NK-92 (cell line): ENCODE data around the gene EFL1.
"Not testable (repeated sequence)": the region's sequence is repeated elsewhere in the genome, so short reads cannot be mapped to it uniquely, and the experiment has no call there.

ENCODE experiments used
- DNase-seq: peaks from one replicate; lab custom pipeline; 2025; ENCODE audit not compliant: unreplicated experiment; lab: John Stamatoyannopoulos, UW

Gene EFL1

DNA sequence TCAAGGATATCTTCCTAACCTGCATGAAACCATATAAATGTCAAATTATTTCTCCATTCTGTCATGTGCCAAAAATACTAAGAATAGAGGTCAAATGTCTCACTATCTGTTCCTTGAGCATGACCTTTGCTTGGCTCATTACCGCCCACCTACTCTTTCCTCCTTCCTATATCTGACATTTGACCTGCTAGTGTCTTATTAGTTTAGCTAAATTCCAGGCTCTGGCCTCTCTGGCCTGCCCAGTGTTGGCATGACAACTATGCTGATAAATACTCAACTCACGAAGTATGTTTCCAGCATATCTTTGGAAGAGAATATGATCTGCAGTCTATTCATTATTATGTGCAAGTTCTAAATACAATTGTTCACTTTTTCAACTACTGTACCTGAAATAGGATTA is 58.0 kb downstream of the EFL1 start:
- DNase-seq, result not testable (repeated sequence)

DNA sequence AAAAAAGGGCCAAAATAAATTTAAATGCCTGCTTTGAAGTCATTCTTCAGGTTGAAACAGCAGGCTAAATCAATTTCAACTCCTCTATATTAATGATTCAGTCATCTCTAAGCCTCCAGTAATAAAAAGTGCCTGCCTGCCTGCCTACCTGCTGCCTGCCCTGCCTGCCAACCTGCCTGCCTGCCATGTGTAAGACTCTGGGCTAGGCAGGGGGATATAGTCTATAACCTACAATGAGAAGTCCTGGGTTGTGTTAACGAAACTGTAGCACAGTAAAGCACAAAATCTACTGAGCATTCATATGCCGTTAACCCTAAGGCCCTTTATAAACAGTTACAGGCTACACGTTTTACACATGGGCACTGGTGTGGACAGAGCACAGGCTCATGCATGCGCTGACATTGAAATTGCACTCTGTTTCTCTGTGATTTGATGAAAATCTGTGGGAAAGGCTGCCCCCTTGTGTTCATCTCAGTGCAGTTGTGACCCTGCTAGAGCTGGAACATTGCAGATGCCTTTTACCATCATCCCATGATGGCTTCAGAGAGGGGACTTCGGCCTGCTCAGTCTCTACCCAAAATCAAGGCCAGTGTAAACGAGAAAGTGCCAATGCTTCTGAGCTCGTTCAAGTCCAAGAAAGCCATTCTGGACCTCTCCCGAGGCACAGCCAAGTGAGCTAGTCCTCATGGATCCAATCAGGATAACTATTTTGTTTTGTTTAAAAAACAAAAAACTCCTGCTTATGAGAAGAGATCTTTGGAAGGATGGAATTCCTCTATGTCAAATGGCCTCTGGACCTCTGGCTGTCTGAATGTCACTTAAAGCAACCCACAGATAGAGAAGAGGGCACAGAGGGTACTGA is 64.6 kb downstream of the EFL1 start:
- DNase-seq, result no peak

DNA sequence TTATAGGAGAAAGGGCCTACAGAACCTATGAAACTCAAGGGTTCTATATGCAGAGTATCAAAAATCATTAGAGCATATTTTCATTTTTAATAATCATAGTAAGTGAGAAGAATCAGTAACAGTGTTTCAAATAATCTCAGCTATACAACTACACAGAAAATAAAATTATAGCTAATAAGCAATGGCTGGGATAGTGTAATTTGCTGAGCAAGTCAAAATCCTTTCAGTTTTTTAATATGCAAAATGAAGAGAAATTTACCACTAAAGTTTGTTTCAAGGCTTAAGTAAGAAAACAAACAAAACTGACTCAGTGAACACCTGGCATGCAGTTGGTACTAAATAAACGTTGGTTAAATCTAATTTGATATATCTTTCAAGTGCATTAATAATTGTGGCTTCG is 66.2 kb downstream of the EFL1 start:
- no peak for DNase-seq

DNA sequence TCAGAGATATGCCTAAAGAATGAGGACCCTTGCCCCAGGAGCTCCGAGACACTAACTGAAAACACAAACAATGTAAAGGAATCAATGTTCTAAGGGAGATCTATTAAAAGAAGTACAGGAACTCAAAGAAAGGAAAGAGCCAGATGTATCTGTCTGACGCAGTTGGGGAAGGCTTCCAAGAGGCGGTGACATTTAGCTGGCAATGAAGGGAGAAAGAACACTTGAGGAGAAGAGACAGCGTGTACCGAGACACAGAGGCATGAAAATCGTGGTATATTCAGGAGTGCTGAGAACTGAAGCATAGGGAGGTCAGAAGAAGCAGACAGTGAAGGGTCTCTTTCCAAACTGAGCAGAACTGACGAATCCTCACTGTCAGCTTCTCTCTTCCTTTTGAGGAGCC is 66.7 kb downstream of the EFL1 start:
- DNase-seq, result not testable (repeated sequence)

DNA sequence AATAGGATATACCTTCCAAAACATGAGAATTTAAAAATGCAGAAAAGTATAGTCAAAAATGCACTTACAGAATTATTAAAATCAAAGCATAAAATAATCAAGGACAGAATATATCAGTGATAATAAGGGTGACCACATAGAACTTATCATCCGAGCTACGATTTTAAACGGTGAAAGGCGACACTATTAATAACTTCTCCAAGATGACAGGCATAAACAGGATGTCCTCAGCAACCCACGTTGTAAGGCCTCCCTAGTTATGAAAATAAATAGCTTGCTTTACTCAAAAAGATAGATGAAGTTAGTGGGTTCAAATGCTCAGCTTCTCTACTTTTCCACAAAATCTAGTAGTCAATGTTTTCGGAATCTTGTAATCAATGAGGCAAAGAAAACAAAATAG is 68.0 kb downstream of the EFL1 start:
- not testable (repeated sequence) for DNase-seq

DNA sequence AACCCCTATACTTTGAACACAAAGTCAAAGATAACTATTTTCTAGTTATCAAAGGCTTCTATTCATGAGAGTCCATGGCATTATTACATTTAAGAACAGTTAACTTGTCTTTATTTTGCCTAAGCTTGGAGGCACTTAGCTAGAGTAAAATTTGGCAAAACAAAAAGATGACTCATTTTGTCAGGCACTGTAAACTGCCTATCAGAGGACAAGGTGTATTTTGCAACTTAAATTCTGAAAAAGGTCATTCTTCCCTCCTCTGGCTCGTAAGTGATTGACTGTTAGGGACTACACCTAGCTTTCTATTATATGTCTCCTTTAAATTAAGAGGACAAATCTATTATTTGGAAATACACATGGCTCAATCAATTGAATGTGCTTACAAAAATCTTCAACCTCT is 69.1 kb downstream of the EFL1 start:
- DNase-seq, result not testable (repeated sequence)

DNA sequence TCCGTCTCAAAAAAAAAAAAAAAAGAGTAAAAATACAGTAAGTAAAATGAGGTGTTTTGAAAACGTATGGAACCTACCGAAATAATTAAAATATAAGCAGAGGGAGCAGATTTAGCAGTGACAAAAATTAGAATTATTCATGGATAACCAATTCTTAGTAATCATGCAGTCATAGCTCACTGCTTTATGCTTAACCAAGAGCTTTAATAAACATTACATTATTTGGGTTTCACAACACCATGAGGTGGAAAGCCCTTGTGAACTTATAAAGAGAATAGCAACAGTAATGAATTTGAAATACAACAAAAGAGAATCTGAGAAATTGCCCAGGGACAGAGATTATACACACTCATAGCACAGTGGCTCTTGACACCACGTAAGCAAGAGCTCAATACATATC is 70.1 kb downstream of the EFL1 start:
- DNase-seq, result not testable (repeated sequence)

DNA sequence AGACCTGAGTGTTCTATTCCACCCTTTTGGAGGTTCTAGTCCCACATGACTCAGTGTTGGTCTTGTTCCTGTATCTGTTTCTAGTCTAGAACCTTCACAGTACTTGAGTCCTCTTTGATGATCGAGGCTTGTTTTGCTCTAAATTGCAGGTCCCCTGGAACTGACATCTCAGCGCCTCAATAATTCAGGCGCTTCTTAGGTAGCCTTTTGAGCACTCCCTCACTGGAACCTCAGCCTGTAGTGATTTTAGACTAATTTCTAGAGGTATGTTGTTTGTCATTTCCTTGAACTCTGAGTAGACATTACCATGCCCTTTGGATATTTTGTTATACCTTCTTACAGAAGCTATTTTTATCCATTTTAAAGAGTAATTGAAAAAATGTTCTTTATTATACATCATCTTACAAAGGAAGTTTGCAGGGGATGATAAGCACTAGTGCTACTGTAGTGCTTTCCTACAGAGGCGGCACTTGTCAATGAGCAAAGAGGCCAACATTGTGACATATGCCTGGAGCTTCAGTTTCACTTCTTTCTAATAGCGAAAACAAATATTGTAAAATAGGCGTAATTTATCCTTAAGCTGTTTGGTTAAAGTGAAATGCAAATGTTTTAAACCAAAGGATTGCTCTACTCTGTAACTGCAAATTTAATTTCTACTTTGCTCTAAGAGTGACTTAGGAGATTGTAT is 75.7 kb downstream of the EFL1 start:
- no peak for DNase-seq

DNA sequence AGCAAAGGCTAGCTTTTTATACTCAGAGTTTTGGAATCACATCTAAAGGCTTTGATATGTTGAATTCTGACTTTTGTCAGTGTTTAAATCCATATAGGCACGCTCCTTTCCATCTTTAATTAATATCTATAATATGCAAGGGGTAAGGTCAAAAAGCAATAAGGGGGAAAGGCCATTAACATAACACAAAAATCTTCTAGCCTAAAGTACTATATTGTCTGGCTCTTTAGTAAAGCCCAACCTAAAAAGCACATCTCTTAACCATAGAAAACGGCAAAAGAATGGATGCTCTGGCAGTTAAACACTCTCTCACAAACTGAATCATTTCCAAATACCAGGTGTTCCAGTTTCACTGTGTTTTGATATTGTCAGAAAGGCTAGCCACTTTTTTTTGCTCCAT is 76.4 kb downstream of the EFL1 start:
- DNase-seq, result no peak

DNA sequence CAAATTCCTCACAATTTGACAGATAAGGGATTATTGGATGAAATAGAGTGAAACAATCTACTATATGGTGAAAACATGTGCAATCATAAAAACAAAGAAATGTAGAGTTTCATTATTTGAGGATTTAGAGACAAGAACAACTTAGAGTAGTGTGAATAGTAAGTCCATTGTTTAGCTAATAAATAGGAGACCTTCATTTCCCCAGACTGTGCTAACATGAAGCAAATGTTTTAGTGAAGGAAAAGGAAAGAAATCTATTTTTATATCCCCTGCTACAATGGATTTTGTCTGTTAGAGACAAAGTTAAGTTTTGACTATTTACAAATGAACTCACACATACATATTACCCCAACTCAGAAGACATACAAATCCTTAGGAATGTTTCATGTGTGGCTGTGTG is 77.8 kb downstream of the EFL1 start:
- DNase-seq, result no peak

DNA sequence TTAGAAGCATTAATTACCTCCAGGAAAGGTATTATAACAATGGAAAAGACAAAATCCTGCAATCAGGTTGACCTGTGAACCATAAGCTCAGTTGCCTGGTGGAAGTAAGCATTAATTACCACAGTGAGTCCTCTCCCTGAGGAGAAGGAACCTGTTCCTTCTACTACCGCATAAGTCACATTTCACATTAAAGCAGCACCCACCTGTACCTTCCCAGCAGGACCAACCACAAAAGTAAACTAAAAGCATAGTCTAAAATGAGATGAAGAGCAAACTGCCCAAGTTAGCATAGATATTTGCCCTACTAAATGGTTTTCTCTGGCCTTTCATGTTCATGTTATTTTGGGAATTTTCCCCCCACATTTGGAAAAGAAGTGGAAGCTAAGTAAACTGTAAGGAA is 78.2 kb downstream of the EFL1 start:
- no peak for DNase-seq

DNA sequence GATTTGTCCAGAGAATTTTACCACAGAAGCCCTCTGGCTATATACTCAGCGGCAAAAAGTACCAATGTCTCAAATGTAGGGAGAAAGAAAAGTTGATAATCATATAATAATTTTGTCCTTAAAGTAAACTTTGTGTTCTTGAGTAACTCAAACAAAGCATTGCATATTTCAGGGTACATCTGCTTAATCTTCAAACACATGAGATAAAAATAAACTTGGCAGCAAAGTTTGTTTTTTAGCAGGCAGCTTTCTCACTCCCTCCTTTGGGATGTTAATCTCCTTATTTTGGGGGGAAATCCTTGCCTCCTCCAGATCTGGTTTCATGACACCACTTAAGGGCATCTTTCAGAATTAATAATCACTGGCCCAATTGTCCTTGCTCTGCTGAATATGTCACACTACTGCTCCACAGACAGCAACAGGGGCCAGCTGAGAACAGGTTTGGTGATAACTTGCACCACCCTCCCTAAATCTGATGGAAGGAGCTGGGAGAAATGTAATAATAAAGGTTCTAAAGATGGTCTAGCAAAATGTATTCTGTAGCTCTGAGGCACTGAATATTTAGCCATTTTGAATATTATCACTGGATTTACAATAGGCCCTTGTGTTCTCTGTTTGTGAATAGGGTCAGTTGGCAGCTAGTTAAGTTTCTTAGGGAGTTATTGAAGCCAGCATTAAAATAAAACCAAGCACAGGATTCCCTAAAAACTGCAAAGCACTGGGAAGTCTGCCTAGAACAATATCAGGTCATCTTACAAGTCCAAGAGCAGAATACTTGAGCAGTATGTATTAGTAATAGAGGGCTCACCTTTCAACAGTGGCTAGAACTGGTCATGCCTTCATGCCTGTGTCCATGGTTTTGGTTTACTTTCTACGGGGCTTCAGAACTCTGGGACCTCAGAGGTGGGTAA is 79.2 kb downstream of the EFL1 start:
- DNase-seq, result no peak

DNA sequence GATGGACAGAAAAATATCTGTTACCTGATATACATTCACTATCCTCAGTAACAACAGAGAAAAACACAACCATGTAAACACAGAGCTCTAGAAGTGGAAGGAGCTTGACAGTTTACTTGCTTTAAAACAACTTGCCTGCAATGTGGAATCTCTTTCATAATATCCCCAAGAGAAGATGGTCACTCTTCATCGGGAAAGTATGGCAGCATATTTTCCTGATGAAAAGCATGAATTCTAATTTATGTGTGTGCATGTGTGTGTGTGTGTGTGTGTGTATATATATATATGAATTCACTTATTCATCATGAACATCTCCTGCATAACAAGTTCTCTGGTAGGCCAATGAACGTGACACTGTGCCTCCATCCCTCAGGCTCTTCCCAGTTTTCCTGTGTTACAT is 81.2 kb downstream of the EFL1 start:
- DNase-seq, result no peak

DNA sequence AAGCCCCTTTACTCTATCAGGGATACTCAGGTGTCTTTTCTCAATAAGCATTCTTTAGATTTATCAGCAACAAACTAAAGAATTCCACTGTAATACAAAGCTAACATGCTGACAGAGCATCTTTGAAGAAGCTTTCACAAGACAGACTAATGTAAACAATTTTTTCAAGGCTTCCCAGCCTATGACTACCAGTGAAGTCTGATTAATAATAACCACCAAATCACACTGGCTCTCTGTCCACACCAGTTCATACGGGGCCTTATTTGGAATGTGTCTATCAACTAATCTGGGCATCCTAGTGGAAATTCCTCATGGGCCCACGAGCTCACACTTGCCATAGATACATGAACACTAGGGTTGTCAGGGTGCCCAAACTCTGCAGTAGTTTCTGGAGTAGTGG is 84.5 kb downstream of the EFL1 start:
- DNase-seq, result no peak

DNA sequence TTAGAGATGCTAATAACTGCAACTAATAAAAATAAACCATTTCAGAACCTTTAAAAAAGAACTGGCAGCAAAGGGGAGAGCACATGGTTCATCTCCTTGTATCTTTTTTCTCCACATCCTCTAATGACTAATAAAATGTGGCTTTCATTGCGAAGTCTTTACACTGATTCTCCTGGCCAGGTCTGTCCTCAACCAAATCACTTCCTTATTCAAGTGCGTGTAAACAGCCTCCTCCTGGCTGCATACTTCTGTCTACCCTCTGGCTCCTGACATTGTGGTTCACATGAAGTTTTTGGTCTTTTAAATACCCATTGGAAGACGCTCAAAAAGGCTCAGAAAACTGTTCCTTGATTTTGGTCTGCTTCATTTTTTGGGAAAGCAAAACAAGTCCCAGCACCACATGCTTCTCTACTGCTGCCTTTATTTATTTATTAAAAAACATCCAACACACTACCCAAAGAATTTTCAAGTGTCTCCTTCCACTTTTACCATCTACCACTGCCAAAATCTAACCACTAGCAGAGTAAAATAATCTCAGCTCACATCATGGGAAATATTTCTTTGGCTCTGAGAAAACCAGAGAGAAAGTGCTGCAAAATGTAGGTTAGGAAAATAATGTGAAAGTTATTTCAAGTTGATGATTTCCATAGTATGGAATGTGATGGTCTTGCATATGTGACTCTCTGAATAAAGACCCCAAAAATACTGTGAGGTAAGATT is 85.1 kb downstream of the EFL1 start:
- DNase-seq, result no peak

DNA sequence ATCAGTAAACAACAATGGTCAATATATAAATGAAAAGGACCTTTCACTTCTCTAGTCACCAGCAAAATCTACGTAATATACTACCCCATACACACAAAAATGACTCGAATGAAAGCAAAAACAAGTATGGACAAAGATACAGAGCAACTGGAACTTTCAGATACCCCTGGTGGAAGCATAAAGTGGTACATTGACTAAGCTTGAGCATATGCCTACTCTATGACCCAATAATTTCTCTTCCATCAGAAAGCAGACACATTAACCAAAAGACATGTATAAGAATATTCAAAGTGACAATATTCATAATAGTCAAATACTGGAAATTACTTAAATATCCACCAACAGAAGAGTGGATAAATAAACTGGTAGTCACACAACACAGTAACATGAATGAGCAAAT is 86.0 kb downstream of the EFL1 start:
- no peak for DNase-seq

DNA sequence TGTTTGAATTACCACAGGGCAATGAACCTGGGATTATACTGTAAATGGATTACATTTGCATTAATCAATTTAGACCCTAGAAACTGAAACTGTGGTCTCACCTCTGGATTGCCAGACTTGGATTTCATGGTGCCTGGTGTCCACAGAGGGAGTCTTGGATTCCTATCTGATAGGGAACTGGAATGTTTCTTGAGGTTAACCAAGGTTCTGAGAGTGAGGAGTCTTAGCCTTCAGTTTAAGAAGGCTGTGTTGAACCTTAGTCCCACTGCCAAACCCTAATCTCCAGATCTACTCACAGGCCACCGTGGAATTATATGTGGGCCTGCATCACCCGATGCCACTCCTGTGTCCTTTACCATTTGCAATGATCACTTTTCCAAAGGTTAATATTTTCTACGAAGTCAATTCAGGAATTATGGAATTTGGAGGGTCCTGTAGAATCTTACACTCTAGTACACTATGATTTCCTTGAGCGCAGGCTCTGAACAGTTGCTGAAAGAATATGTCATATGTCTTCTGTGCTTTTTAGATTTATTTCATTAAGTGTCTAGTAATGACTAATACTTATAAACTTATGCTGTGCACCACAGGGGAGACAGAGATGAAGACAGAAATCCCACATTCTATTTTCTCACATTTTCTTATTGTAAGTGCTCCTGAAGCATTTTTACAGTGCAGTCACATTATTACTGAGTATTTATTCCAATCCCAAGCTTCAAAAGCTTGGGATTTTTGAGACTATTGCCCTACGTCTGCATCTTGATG is 87.9 kb downstream of the EFL1 start:
- DNase-seq, result no peak

DNA sequence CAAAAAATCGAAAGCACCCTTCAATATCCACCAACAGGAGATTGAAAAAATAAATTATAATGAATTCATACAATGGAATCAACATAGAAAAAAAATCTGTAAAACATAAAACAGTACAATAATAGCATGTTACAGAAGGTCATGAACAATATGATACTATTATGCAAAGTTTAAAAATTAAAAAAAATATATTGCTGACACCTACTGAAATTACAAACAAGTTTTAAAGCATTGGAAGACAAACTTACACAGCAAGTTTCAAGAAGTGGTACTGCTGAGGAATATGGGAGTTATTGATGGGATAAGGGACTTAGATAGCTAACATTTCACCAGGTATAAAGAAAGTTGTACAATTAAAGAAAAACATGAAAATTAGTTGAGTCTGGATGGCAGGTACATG is 89.4 kb downstream of the EFL1 start:
- no peak for DNase-seq

DNA sequence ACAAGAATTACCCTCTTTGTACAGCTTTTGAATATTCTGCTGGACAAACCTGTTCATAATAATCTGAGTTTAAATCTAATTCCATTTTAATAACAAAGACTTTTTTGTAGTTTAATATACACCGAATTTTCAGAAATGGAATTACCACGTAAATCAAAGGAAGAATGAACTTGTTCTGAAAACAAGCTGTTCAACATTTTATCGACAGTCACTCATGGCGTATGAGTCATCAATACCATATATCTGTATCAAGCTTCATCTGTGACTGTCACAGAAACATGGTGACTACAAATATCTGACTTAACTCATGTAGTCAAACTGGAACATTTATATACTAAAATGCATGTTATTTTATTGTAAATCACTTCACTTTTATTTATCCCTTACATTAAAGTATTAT is 90.0 kb downstream of the EFL1 start:
- DNase-seq, result no peak

DNA sequence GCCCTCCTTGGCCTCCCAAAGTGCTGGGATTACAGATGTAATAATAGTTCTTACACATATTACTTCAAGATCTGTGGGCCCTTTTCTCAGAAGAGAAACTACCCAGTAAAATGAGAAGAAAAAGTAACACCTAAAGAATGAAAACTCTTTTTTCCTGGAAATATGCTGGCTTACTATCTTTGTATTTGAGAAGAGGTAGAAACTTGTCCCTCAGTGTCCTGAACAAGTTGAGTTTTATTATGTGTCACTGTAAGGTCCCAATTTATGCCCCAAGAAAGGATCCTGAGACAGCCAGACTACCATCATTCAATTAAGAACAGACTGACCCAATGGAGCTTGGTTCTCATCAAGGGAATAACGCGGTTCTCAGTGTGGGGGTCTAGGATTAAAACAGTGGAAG is 93.8 kb downstream of the EFL1 start:
- DNase-seq, result no peak
